Measurements from ENCODE around the gene SKIC8. TPM values are rescaled to one million over a fixed set of nuclear protein-coding genes. Genes with fewer than 3 reads are reported as not detected.
A peak's percentile ranks its signal among the peaks of the same experiment; 100 is the strongest.

SKIC8 gene
- total RNA-seq, 2 donors from 2014 or later, result 35.9 to 47.0 TPM

- H3K9me3 ChIP-seq, result no peaks in the 10 kb centered on the region
- intact Hi-C loops (cut with DNase I), result no loop called here
- no peak for DNase-seq
- TF ChIP-seq CTCF (IDR thresholded peaks at IDR 0.05), result no peak
- H3K4me1 ChIP-seq, result peaks cover 7% of the 10 kb centered on the region
- H3K9ac ChIP-seq (ENCODE audit: low read depth in 2 of 2, low read length in 2 of 2), result peak overlapping the region in 1 of 2 donors; percentile 56
- H3K27me3 ChIP-seq, result no peaks in the 10 kb centered on the region
- no peak overlapping the region for H3K4me3 ChIP-seq
- H3K27ac ChIP-seq, result no peak overlapping the region
- no peaks in the 10 kb centered on the region for H3K36me3 ChIP-seq
Observed at GRCh38 chr15:78263351-78263781, 36.0 kb downstream of the SKIC8 start.

- H3K4me3 ChIP-seq, result no peak overlapping the region
- no peak for DNase-seq
- H3K36me3 ChIP-seq, result no peaks in the 10 kb centered on the region
- H3K9ac ChIP-seq (ENCODE audit: low read depth in 2 of 2, low read length in 2 of 2), result no peak overlapping the region
- intact Hi-C loops (cut with DNase I), result no loop called here
- no peak for TF ChIP-seq CTCF (IDR thresholded peaks at IDR 0.05)
- no peak overlapping the region for H3K27ac ChIP-seq
- H3K9me3 ChIP-seq, result no peaks in the 10 kb centered on the region
- no peaks in the 10 kb centered on the region for H3K27me3 ChIP-seq
- H3K4me1 ChIP-seq, result peaks cover 3% of the 10 kb centered on the region
Observed at GRCh38 chr15:78261062-78261461, 38.3 kb downstream of the SKIC8 start.

DNA sequence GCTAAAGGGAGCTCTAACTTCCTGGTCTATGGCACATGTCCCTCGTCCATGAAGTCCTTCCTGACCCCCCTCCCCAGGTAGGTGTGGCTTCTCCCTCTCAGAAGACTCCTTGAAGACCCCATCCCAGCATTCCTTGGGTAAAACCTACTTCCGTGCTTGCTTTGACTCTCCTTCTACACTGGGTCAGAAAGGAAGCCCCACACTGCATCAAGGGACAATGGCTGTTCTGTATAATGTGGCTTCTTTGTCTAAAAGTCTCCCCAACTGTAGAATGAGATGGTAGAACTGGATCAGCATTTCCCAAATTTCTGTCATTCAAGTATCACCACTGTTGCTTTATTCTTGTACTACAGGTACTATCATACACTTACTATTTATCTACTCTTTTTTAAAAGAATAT lies 38.9 kb downstream of the SKIC8 start:
- no peak for TF ChIP-seq CTCF (IDR thresholded peaks at IDR 0.05)
- H3K9ac ChIP-seq (ENCODE audit: low read depth in 2 of 2, low read length in 2 of 2), result no peak overlapping the region
- no peak overlapping the region for H3K4me3 ChIP-seq
- no peaks in the 10 kb centered on the region for H3K9me3 ChIP-seq
- no peaks in the 10 kb centered on the region for H3K4me1 ChIP-seq
- DNase-seq, result no peak
- H3K36me3 ChIP-seq, result no peaks in the 10 kb centered on the region
- intact Hi-C loops (cut with DNase I), result no loop called here
- H3K27ac ChIP-seq, result no peak overlapping the region
- H3K27me3 ChIP-seq, result no peaks in the 10 kb centered on the region

GRCh38 chr15:78259232-78259631 lies 40.2 kb downstream of the SKIC8 start:
- H3K27ac ChIP-seq, result no peak overlapping the region
- DNase-seq, result no peak
- TF ChIP-seq CTCF (IDR thresholded peaks at IDR 0.05), result no peak
- no peaks in the 10 kb centered on the region for H3K27me3 ChIP-seq
- H3K9ac ChIP-seq (ENCODE audit: low read depth in 2 of 2, low read length in 2 of 2), result no peak overlapping the region
- no peaks in the 10 kb centered on the region for H3K36me3 ChIP-seq
- no peaks in the 10 kb centered on the region for H3K9me3 ChIP-seq
- H3K4me1 ChIP-seq, result no peaks in the 10 kb centered on the region
- intact Hi-C loops (cut with DNase I), result no loop called here
- no peak overlapping the region for H3K4me3 ChIP-seq

DNA sequence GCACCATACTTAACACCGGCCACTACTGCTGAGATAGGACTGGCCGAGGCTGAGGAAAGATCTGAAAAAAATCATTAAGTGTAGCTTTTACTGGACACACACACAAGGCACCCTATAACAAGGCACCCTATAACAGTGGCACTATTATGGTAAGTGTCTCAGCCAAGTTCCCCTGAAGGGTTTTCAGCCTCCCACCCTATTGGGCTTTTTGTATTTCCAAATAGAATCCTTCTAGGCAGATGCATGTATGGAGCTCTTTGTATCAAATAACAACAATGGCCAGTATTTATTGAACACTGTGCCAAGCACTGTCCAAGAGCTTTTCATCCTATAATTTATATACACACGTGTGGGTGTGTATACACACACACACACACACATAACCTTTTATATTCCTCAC lies 41.7 kb downstream of the SKIC8 start:
- H3K27ac ChIP-seq, result no peak overlapping the region

More for the DNA sequence above, 41.7 kb downstream of the SKIC8 start:
- no peaks in the 10 kb centered on the region for H3K4me1 ChIP-seq
- intact Hi-C loops (cut with DNase I), result no loop called here
- TF ChIP-seq CTCF (IDR thresholded peaks at IDR 0.05), result no peak
- no peaks in the 10 kb centered on the region for H3K27me3 ChIP-seq
- DNase-seq, result no peak
- no peaks in the 10 kb centered on the region for H3K36me3 ChIP-seq
- H3K4me3 ChIP-seq, result no peak overlapping the region
- H3K9me3 ChIP-seq, result no peaks in the 10 kb centered on the region
- no peak overlapping the region for H3K9ac ChIP-seq (ENCODE audit: low read depth in 2 of 2, low read length in 2 of 2)
